Karpas-422 (cell line): ENCODE data around the gene IGIP. TPM values are rescaled to one million over a fixed set of nuclear protein-coding genes. Genes with fewer than 3 reads are reported as not detected.

Experiments
- DNase-seq: peaks from one replicate; pipeline ENCODE4 v3.0.0-alpha.2; 2015
- H2AFZ ChIP-seq: fragments of 200-600 bp; sonication (generic); 2 replicates; pipeline ENCODE4 v1.6.1; 2014; ENCODE audit warnings: antibody characterized with exemption, low read length, mixed read lengths
- H3K27ac ChIP-seq: fragments of 200-600 bp; sonication (generic); 2 replicates; pipeline ENCODE4 v1.5.1; 2014; ENCODE audit warnings: mild to moderate bottlenecking, low read length, moderate library complexity
- H3K27me3 ChIP-seq: fragments of 200-600 bp; sonication (generic); 2 replicates; pipeline ENCODE4 v1.6.1; 2014; ENCODE audit warnings: low read length, mixed read lengths
- H3K36me3 ChIP-seq: fragments of 200-600 bp; sonication (generic); 2 replicates; pipeline ENCODE4 v1.6.1; 2014; ENCODE audit warnings: low read length, mixed read lengths; ENCODE audit not compliant: insufficient read depth
- H3K4me1 ChIP-seq: fragments of 200-600 bp; sonication (generic); 2 replicates; pipeline ENCODE4 v1.6.1; 2014; ENCODE audit warnings: mild to moderate bottlenecking, low read length, mixed read lengths
- H3K4me2 ChIP-seq: fragments of 200-600 bp; sonication (generic); 2 replicates; pipeline ENCODE4 v1.6.1; 2014; ENCODE audit warnings: low read length, low read depth, mild to moderate bottlenecking; ENCODE audit not compliant: poor library complexity, severe bottlenecking
- H3K4me3 ChIP-seq: fragments of 200-600 bp; sonication (generic); 2 replicates; pipeline ENCODE4 v1.5.1; 2014; ENCODE audit warnings: mild to moderate bottlenecking, antibody characterized with exemption, low read length, mixed read lengths
- H3K79me2 ChIP-seq: fragments of 200-600 bp; sonication (generic); 2 replicates; pipeline ENCODE4 v1.6.1; 2014; ENCODE audit warnings: mild to moderate bottlenecking, low read length, mixed read lengths
- H3K9ac ChIP-seq: fragments of 200-600 bp; sonication (generic); 2 replicates; pipeline ENCODE4 v1.6.0; 2014; ENCODE audit warnings: low read length
- H3K9me2 ChIP-seq: fragments of 200-600 bp; sonication (generic), shearing (Covaris generic); replicated peaks from 2 replicates; pipeline ENCODE4 v1.6.0; 2014; ENCODE audit warnings: mild to moderate bottlenecking, low read length, moderate library complexity; ENCODE audit not compliant: insufficient read depth
- H3K9me3 ChIP-seq: fragments of 300-700, 200-600 bp; sonication (generic); 2 replicates; pipeline ENCODE4 v1.6.1; 2014; ENCODE audit warnings: low read length, mixed read lengths
- H4K20me1 ChIP-seq: fragments of 200-600 bp; sonication (generic); 2 replicates; pipeline ENCODE4 v1.6.1; 2014; ENCODE audit warnings: mild to moderate bottlenecking, antibody characterized with exemption, low read length, low read depth; ENCODE audit not compliant: insufficient read depth
- total RNA-seq: library from RNA; depleted of rRNA; stranded (reverse); fragments of >200 nt; shearing (Covaris generic); gene quantifications from 2 replicates; pipeline ENCODE4 v1.2.3, GENCODE V29; 2014; ENCODE audit warnings: low replicate concordance

The IGIP gene
- total RNA-seq, 1 experiment from 2014 or later: 3.9 TPM

DNA sequence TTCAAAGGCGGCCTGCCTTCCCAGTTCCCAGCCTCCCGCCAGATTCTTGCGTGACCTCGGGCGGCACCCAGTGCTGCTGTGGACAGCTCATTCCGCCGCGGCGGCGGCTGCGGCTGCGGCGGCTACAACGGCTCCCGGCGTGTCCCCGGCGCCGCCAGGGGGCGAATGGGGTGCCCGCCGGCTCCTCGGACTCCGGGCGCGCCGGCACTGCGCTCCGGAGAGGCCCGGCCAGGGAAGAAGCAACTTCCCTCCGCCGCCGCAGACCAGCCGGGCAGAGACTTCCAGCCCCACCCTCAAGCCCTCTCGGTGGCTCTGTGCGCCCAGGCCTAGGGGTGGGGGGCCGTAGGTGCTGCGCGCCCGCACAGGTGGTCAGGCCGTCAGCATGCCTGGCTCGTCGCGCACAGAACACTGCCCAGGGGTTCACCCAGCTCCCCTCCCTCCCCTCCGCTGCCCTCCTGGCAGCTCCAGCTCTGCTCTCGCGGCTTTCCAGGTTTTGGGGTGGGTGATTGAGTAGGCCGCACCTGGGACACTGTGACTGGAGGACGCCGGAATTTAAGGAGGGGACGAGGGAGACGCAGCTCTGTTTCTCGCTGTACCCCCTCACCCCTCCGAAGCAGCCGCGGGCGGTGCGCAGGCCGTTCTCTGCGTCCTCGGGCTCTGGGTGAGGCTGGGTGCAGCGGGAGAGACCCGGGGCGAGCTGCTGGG lies 20.2 kb downstream of the IGIP start:
- Histone ChIP-seq H3K27ac (no peak overlapping the region), H3K4me1 (0 out of 2 replicates have a peak, but pooled peaks cover 3% of the 10 kb centered on the region), H3K4me2 (no peak overlapping the region), H3K27me3 (no peaks in the 10 kb centered on the region), H3K9ac (no peak overlapping the region), H3K9me3 (no peaks in the 10 kb centered on the region), H4K20me1 (peaks cover 55% of the 10 kb centered on the region), H2AFZ (no peak overlapping the region), H3K4me3 (no peak overlapping the region), H3K79me2 (no peaks in the 10 kb centered on the region), H3K9me2 (no peaks in the 10 kb centered on the region), H3K36me3 (no peaks in the 10 kb centered on the region)
- no peak for DNase-seq

DNA sequence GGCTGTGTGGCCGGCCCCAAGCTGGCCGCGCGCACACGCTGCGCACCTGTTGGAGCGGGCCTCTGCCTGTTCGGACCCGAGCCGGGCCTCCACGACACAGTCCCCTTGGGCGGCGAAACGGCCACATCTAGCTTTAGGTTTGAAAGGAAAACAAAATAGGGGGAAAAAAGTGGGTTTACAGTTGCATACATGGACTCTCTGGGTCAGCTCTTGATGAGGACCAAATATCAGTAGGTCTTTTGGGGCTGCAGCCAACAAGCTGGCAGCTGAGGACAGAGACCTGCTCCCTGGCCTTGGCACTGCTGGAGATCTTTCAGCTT lies 20.7 kb downstream of the IGIP start:
- DNase-seq: no peak
- Histone ChIP-seq H3K36me3 (no peaks in the 10 kb centered on the region), H3K27ac (no peak overlapping the region), H3K9me2 (no peaks in the 10 kb centered on the region), H3K79me2 (no peaks in the 10 kb centered on the region), H2AFZ (no peak overlapping the region), H3K9ac (no peak overlapping the region), H3K9me3 (no peaks in the 10 kb centered on the region), H3K4me2 (no peak overlapping the region), H4K20me1 (peaks cover 52% of the 10 kb centered on the region), H3K27me3 (no peaks in the 10 kb centered on the region), H3K4me3 (no peak overlapping the region), H3K4me1 (0 out of 2 replicates have a peak, but pooled peaks cover 3% of the 10 kb centered on the region)

DNA sequence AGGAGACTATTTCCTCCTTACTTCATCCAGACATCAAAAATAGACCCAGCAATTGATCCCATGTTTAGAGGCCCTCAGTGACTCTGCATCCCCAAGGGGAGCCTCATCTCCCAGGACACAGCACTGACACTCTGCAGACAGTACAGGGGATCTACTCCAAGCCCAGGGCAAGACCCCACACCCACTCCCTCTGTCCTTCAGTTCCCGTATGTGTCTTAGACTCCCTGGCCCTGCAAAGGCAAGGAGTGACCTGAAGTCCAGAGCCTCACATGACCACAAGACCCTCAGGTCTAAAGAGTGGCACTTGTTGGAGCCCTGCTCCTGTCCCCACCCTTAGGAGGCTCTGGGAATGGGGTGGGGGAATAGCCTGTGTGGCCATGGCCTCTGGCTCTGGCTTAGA lies 21.7 kb downstream of the IGIP start:
- no peak for DNase-seq
- no peak overlapping the region for H2AFZ ChIP-seq
- no peak overlapping the region for H3K4me3 ChIP-seq
- no peaks in the 10 kb centered on the region for H3K79me2 ChIP-seq
- H3K4me1 ChIP-seq: 0 out of 2 replicates have a peak, but pooled peaks cover 3% of the 10 kb centered on the region
- no peak overlapping the region for H3K27ac ChIP-seq
- no peaks in the 10 kb centered on the region for H3K27me3 ChIP-seq
- H3K9ac ChIP-seq: no peak overlapping the region
- H3K9me3 ChIP-seq: no peaks in the 10 kb centered on the region
- H4K20me1 ChIP-seq: peaks cover 42% of the 10 kb centered on the region
- H3K36me3 ChIP-seq: no peaks in the 10 kb centered on the region
- H3K4me2 ChIP-seq: no peak overlapping the region
- H3K9me2 ChIP-seq: no peaks in the 10 kb centered on the region

DNA sequence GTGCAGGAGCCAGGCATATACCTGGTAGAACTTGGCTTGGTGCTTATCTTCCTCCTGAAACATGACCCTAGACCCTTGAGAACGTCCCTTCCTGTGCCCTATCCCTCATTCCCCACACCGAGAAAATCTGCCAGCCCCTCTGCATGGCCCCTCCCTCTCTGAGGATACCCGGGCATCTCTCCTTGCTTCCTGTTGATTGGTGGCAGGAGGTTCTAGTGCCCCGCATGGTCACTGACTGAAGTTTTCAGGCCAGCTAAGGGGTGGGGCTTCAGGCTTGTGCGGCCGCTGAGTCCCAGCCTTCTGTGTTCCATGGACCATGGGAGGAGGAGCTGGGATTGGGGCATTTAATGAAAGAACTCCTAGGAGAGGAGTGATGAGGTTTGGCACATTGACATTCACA lies 22.8 kb downstream of the IGIP start:
- Histone ChIP-seq H3K9me3 (no peaks in the 10 kb centered on the region), H2AFZ (no peak overlapping the region), H3K9ac (no peak overlapping the region), H3K4me3 (no peak overlapping the region), H3K27ac (no peak overlapping the region), H3K4me1 (peaks cover 10% of the 10 kb centered on the region), H3K36me3 (no peaks in the 10 kb centered on the region), H3K4me2 (no peak overlapping the region), H3K79me2 (no peaks in the 10 kb centered on the region), H4K20me1 (peaks cover 40% of the 10 kb centered on the region), H3K27me3 (no peaks in the 10 kb centered on the region), H3K9me2 (no peaks in the 10 kb centered on the region)
- DNase-seq: no peak

DNA sequence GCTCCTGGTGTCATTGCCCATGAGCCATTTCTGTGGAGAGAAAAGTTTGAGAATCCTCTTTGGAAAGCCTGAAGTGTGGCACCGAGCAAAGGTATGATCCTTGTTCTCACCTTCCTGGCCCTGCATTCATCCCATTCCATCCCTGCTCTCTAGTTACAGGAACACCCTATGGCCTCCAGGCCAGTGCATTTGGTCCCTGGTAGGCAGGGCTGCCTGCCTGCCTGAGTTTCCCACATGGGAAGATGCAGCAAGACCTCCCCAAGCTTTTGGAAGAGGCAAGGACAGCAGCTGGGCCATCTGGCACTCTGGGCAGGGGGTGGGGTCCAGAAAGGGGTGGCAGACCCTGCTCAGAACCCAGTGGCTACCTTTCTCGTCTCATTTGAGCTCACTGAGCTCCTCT lies 24.5 kb downstream of the IGIP start:
- Histone ChIP-seq H3K9me2 (no peaks in the 10 kb centered on the region), H3K9ac (no peak overlapping the region), H2AFZ (no peak overlapping the region), H3K9me3 (no peaks in the 10 kb centered on the region), H4K20me1 (peaks cover 27% of the 10 kb centered on the region), H3K4me3 (no peak overlapping the region), H3K27me3 (no peaks in the 10 kb centered on the region), H3K27ac (no peak overlapping the region), H3K36me3 (no peaks in the 10 kb centered on the region), H3K4me1 (peaks cover 12% of the 10 kb centered on the region), H3K79me2 (no peaks in the 10 kb centered on the region), H3K4me2 (no peak overlapping the region)
- no peak for DNase-seq

DNA sequence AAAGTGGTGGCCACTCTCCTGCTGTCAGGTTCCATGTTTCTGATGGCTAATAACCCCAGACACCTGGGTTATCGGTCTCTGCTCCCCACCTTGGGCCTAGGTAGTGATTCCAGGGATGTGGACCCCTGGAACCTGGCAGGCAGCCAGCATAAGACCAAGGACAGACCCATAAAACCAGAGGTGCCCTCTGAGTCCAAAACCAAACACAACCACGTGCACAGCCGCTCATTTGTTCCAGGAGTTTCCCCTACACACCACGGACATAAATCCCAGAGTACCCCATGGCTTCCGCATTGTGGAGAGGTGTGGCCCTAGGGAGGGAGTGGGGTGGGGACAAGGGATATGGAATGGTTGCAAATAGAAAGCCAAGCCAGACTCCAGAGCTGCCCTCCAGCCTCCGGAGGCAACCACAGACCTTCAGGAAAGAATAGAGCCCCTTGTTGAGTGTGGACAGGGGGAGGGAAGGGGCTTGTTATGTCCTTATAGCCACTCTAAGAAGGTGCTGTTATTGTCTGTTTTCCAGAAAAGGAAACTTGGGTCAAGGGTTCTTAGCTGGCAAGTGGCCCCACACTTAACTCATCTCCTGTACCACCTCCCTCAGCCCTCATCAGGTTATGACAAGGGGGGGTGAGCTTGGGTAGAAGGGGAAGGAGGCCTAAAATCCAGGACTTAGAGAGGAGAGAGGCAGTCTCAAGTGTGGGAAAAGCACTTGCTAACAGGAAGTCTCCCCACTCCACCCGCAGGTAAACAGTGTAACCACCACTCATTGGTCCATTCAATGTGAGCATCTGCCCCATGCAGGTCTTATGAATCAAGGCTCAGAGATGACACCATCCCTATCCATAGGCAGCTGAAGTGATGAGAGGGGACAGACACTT lies 25.6 kb downstream of the IGIP start:
- Histone ChIP-seq H3K27ac (no peak overlapping the region), H3K4me2 (no peak overlapping the region), H3K36me3 (no peaks in the 10 kb centered on the region), H3K9me3 (no peaks in the 10 kb centered on the region), H3K27me3 (no peaks in the 10 kb centered on the region), H2AFZ (no peak overlapping the region), H3K4me3 (no peak overlapping the region), H4K20me1 (peaks cover 22% of the 10 kb centered on the region; the same call in 1 of the 2 replicates), H3K9ac (no peak overlapping the region), H3K79me2 (no peaks in the 10 kb centered on the region), H3K9me2 (no peaks in the 10 kb centered on the region), H3K4me1 (peaks cover 19% of the 10 kb centered on the region)
- no peak for DNase-seq

DNA sequence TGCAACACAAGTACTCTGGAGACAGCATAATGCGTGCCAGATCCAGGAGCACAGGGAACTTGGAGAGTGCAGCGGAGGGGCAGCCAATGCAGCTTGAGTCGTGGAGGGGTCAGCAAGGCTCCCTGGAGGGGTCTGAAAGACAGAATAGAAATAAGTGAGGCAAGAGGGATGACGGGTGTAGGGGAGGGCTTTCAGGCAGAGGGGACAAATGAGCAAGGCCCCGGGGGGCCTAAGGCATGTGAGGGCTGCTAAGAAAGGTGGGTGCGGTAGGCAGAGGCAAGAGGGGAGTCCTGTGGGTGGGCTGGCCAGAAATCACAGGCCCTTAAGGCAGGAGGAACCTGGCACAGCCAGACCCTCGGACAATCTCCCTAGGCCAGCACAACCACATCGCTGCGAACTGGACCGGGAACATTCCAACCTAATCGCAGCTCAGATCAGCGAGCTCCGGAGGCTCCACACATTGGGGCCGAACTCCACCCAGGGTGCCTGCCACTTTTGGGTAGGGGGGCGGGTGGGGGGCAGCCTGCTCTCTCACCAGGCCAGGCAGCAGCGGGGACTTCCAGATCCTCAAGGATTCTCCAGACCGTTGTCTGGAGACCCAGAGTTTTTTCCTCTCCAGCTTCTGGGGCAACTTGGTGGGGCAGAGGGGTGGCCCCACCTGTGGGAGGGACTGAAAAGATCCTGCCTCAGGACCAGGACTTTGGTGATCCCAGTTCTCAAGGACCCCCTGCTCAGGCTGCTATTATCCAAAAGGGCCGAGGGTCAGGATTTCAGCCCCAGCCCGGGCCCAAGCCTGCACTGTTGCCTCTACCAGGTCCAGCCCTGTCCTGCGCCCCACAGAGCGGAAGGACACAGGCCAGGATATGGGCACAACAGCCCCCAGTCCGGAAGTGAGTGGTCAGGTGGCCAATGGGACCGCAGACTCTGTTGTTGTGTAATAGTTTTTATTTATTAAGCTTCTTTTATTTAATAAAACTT lies 26.6 kb downstream of the IGIP start:
- H3K4me3 ChIP-seq: no peak overlapping the region
- H3K9me3 ChIP-seq: no peaks in the 10 kb centered on the region
- no peak overlapping the region for H3K4me2 ChIP-seq
- peaks cover 18% of the 10 kb centered on the region; the same call in 1 of the 2 replicates for H4K20me1 ChIP-seq
- no peak overlapping the region for H3K9ac ChIP-seq
- H3K27me3 ChIP-seq: no peaks in the 10 kb centered on the region
- H3K9me2 ChIP-seq: no peaks in the 10 kb centered on the region
- peaks cover 25% of the 10 kb centered on the region for H3K4me1 ChIP-seq
- no peaks in the 10 kb centered on the region for H3K36me3 ChIP-seq
- no peak for DNase-seq
- no peaks in the 10 kb centered on the region for H3K79me2 ChIP-seq
- H2AFZ ChIP-seq: no peak overlapping the region
- H3K27ac ChIP-seq: no peak overlapping the region
